Epidermal melanocyte (primary cell): ENCODE measurements around the gene GALNT17.
A peak's percentile ranks its signal among the peaks of the same experiment; 100 is the strongest.
"Not testable (repeated sequence)": the region's sequence is repeated elsewhere in the genome, so short reads cannot be mapped to it uniquely, and the experiment has no call there.

Experiments used
- DNase-seq: peaks from one replicate; pipeline ENCODE4 v3.0.0; 2011; ENCODE audit warnings: low spot score; ENCODE audit not compliant: insufficient read length

Gene GALNT17

DNA sequence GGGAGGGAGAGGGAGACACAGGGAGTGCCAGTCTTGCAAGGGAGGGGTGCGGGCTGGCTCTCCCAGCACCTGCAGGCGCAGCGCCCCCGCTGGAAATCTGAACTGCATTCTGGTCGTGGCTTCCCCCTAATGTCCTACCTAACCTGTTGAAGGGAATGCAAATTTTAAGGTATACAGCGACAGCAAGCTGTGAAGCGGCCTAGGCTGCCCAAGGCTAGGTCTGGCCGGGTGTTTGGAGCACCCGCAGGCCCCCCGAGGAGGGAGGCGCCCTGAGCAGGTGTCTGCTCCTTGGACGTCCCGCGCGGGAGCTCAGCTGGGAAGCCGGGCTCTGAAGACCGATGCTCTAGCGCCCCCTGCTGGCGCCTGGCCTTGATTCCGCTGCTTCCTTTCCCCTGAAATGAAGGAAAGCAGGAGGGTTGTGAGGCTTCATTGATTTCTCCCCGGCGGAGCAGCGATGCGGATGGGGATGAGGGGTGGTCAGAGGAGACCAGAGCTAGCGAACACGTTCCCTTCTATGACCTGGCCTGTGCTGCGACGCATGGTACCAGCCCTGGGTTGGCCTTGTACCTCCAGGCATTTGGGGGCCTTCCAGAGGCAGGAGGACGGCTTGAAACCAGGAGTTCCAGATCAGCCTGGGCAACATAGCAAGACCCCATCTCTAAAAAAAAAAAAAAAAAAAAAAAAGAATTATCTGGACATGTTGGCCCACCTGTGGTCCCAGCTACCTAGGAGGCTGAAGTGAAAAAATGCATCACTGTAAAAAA lies 601.3 kb downstream of the GALNT17 start:
- peak; percentile 41 for DNase-seq

DNA sequence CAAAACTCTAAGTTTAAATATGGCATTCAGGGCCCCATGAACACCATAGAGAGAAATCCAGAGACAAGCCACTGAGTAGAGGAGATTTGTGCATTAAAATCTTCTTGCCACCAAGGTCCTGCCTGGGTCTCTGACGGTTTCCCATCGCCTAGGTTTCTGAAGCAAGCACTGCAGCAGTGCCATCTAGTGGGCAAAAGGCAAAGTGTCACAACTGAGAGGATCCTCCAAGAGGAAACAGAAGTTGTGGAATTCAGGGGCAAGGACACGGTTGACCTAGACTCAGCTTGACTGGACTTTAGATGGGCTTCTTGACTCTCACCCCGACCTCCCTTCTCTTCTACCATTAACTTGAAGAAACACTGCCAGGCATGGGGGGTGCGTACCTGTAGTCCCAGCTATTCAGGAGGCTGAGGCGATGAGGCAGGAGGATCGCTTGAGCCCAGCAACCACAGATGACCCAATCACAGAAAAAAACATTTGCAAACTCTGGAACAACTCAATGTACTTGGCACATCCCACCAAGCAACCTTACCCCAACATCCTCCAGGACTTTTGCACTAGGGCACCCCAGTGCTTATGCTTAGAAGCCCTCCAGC lies 604.1 kb downstream of the GALNT17 start:
- DNase-seq = peak; percentile 63

GRCh38 chr7:71737931-71738540 lies 606.1 kb downstream of the GALNT17 start:
- DNase-seq = not testable (repeated sequence)

DNA sequence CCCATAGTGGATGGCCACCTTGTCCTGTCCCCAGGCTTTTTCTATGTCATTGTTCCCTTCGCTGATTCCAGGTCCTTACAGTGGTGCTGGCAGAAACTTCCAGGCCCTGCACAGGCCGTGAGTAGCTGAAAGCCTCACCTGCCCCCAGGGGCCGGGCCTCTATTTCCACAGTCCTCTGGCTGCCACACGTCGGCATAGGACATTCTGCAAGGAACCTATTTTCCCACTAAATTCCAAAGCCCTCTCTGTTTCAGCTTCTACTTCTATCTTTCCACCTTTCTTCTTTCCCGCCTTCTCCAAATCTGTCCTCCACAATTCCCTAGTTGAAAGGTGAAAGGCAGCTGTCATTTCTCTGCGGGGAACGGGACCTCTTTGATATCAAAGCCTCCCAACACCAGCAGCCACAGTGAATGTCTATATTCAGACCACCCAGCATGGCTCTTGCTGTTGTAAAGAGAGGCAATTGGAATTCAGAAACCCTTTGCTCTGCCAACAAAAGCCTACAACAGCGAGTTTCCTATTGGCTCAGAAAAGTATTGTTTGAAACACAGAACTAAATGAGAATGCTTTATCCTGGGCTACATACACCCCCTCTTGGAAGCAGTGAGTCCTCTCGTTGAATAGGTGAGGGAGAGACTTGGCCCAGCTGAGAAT lies 607.7 kb downstream of the GALNT17 start:
- DNase-seq = no peak

- no peak for DNase-seq
These were observed 608.2 kb downstream of the GALNT17 start for GRCh38 chr7:71740174-71740560.

- DNase-seq = no peak
These were observed 614.1 kb downstream of the GALNT17 start for GRCh38 chr7:71746006-71746405.

GRCh38 chr7:71750290-71750689 lies 618.3 kb downstream of the GALNT17 start:
- no peak for DNase-seq

- no peak for DNase-seq
These were observed 620.4 kb downstream of the GALNT17 start for GRCh38 chr7:71752171-71752935.

GRCh38 chr7:71753236-71753635 lies 621.3 kb downstream of the GALNT17 start:
- no peak for DNase-seq

DNA sequence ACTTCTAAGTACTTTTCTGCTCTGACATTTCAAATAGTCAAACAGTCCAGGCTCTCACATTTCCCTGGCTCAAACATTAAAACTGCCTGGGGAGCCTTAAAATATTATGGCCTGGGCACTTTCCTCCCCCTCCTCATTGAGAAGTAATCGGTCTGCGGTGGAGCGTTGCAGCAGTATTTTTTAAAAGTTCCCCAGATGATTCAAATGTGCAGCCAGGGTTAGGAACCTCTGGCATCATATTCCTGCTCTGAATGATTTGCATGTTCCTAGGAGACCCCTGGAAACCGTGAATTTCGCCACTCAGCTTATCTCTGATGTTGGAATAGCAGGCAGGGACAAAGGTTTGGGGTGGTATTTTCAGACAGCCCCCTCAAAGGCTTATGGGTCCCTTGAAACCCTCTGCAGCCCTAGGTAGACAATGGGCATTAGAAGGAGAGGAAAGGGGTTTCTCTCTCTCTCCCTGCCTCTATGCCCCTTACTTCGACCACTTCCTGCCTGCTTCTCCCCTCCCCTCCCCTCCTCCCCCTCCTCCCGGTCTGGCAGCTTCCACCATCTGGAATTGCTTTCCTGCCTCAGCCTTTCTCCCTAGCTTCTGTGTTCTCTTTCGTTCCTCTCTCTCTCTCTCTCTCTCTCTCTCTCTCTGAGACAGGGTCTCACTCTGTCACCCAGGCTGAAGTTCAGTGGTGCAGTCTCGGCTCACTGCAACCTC lies 622.2 kb downstream of the GALNT17 start:
- no peak for DNase-seq

GRCh38 chr7:71754828-71755227 lies 622.9 kb downstream of the GALNT17 start:
- no peak for DNase-seq

DNA sequence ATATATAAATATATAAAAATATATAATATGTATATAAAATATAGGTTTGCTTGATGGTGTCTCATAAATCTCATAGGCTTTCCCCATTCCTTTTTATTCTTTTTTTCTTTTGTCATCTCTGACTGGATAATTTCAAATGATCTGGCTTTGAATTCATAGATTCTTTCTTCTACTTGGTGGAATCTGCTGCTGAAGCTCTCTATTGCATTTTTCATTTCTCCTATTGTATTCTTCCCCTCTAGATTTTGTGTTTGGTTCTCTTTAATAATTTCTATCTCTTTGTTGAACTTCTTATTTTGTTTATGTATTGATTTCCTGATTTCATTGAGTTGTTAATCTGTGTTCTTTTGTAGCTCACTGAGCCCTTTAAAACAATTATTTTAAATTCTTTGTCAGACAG lies 629.4 kb downstream of the GALNT17 start:
- DNase-seq = no peak
